Loucy (cell line): ENCODE measurements around the gene DSCAM.

Experiments used
- CTCF ChIP-seq: fragments of 200-600 bp; sonication (generic); conservative IDR thresholded peaks from 2 replicates; pipeline ENCODE4 v1.5.1; 2014; ENCODE audit warnings: mild to moderate bottlenecking, antibody characterized with exemption, low read length
- EZH2phosphoT487 ChIP-seq: fragments of 200-600 bp; IDR thresholded peaks from 2 replicates; pipeline ENCODE4 v1.6.1; 2018; ENCODE audit warnings: antibody characterized with exemption, mild to moderate bottlenecking, moderate library complexity, borderline replicate concordance

GRCh38 chr21:40016667-40017066, 830.3 kb downstream of the DSCAM start:
- TF ChIP-seq CTCF (no peak), EZH2phosphoT487 (no peak)
